B cell (primary cell): ENCODE data around the gene CEP164. TPM values are rescaled to one million over a fixed set of nuclear protein-coding genes. Genes with fewer than 3 reads are reported as not detected.

Source experiments
- ATAC-seq: fragments of 200-7000 bp; cut with Tn5 transposase; one replicate; pipeline ENCODE4 v1.10.0; 2021; ENCODE audit warnings: low read depth, mild to moderate bottlenecking, moderate number of reproducible peaks, moderate library complexity
- CTCF ChIA-PET: fragments of 350-600 bp; sonication (Branson Sonifier 250); formaldehyde crosslinking; loops from one replicate; lab custom pipeline; 2021; ENCODE audit warnings: antibody characterized with exemption, inconsistent platforms; lab: Charles Lee
- POLR2A ChIA-PET: fragments of 350-600 bp; sonication (Branson Sonifier 250); formaldehyde crosslinking; loops from one replicate; lab custom pipeline; 2021; ENCODE audit warnings: antibody characterized with exemption; lab: Charles Lee
- DNase-seq: peaks from one replicate; pipeline ENCODE4 v3.0.0; 2013
- H2AFZ ChIP-seq: 2 replicates; pipeline ENCODE4 v1.6.1; 2012; ENCODE audit warnings: mild to moderate bottlenecking, low read depth, low read length; ENCODE audit not compliant: insufficient read depth, poor library complexity, severe bottlenecking
- H3K27ac ChIP-seq, 2 donors: 1 replicate in 1 of 2; 2 replicates in 1 of 2; pipeline ENCODE4 v1.5.1; 2012 to 2013; ENCODE audit warnings: low read length in 2 of 2, mild to moderate bottlenecking in 2 of 2, moderate library complexity in 1 of 2
- H3K27me3 ChIP-seq, 4 experiments: fragments of 200-600 bp in 1 of 4; sonication (generic) in 1 of 4; replicated peaks in 1 of 4; 1 replicate in 2 of 4; 2 replicates in 2 of 4; pipeline versions ENCODE4 v1.6.1 to v1.7.0; 2013 to 2016; ENCODE audit warnings: low read length in 3 of 4, mild to moderate bottlenecking in 2 of 4, mixed read lengths in 1 of 4, moderate library complexity in 1 of 4; ENCODE audit not compliant: insufficient read depth in 4 of 4, control insufficient read depth in 3 of 4; ENCODE audit errors: control extremely low read depth in 1 of 4
- H3K36me3 ChIP-seq, 2 experiments: replicated peaks in 1 of 2; 1 replicate in 1 of 2; 2 replicates in 1 of 2; pipeline versions ENCODE4 v1.6.1 to v1.7.1; 2013; ENCODE audit warnings: low read length in 1 of 2; ENCODE audit not compliant: insufficient read depth in 2 of 2, control insufficient read depth in 1 of 2; ENCODE audit errors: control extremely low read depth in 1 of 2, extremely low read depth in 1 of 2
- H3K4me1 ChIP-seq, 2 donors: fragments of 200-600 bp in 1 of 2; sonication (generic) in 1 of 2; 1 replicate in 1 of 2; 2 replicates in 1 of 2; pipeline versions ENCODE4 v1.5.1 to v1.6.1; 2013 to 2017; ENCODE audit warnings: low read length in 2 of 2; ENCODE audit not compliant: control insufficient read depth in 2 of 2, insufficient read depth in 2 of 2
- H3K4me2 ChIP-seq: replicated peaks from 2 replicates; pipeline ENCODE3; 2012; ENCODE audit warnings: mild to moderate bottlenecking, low read depth, low read length; ENCODE audit not compliant: poor library complexity, severe bottlenecking
- H3K4me3 ChIP-seq, 5 experiments: fragments of 200-600 bp in 1 of 5; sonication (generic) in 1 of 5; 1 replicate in 3 of 5; 2 replicates in 2 of 5; pipeline versions ENCODE4 v1.5.1 to v1.7.0; 2011 to 2016; ENCODE audit warnings: low read length in 4 of 5, mild to moderate bottlenecking in 4 of 5, low read depth in 2 of 5, control low read depth in 1 of 5, moderate library complexity in 1 of 5; ENCODE audit not compliant: insufficient read depth in 1 of 5; ENCODE audit errors: control extremely low read depth in 1 of 5, extremely low read depth in 1 of 5
- H3K79me2 ChIP-seq: fragments of 200-600 bp; sonication (generic); one replicate; pipeline ENCODE4 v1.6.0; 2016; ENCODE audit warnings: low read length; ENCODE audit not compliant: control insufficient read depth, insufficient read depth
- H3K9ac ChIP-seq: fragments of 200-600 bp; sonication (generic); 2 replicates; pipeline ENCODE4 v1.6.1; 2017; ENCODE audit warnings: mild to moderate bottlenecking, low read length, moderate library complexity
- H3K9me3 ChIP-seq, 3 donors: one replicate each; pipeline versions ENCODE4 v1.6.1 to v1.7.1; 2013; ENCODE audit warnings: low read length in 2 of 3; ENCODE audit not compliant: control insufficient read depth in 2 of 3, insufficient read depth in 1 of 3; ENCODE audit errors: control extremely low read depth in 1 of 3
- H4K20me1 ChIP-seq: 2 replicates; pipeline ENCODE4 v1.6.0; 2012; ENCODE audit warnings: mild to moderate bottlenecking, low read length; ENCODE audit not compliant: insufficient read depth, control insufficient read depth, poor library complexity, severe bottlenecking
- H3K27ac Mint-ChIP-seq: one replicate; pipeline ENCODE4 v1.8.0; 2021; ENCODE audit warnings: mixed read lengths
- H3K27me3 Mint-ChIP-seq: one replicate; pipeline ENCODE4 v1.8.0; 2021; ENCODE audit warnings: mixed read lengths
- H3K4me1 Mint-ChIP-seq: one replicate; pipeline ENCODE4 v1.8.0; 2021; ENCODE audit warnings: mixed read lengths
- H3K4me3 Mint-ChIP-seq: one replicate; pipeline ENCODE4 v1.8.0; 2021; ENCODE audit warnings: mixed read lengths
- H3K9me3 Mint-ChIP-seq: one replicate; pipeline ENCODE4 v1.8.0; 2022; ENCODE audit warnings: mixed read lengths; ENCODE audit not compliant: insufficient read depth
- EZH2 ChIP-seq: IDR thresholded peaks from 2 replicates; pipeline ENCODE4 v1.6.1; 2012; ENCODE audit warnings: borderline replicate concordance, low read depth, mild to moderate bottlenecking, moderate library complexity, low read length; ENCODE audit not compliant: insufficient read depth, poor library complexity, severe bottlenecking
- WGBS: methylation state at CpG from one replicate; pipeline ENCODE4 v1.1.5; 2013; ENCODE audit warnings: missing lambda C conversion rate; ENCODE audit not compliant: insufficient coverage; 5-methylcytosine and 5-hydroxymethylcytosine counted together
- intact Hi-C: fragments of 100-400 bp; cut with micrococcal nuclease; formaldehyde crosslinking; loops from one replicate; pipeline ENCODE4 v1.10.0; 2022
- polyA plus RNA-seq: library from polyadenylated mRNA; depleted of rRNA; stranded (reverse); fragments of >200 nt; gene quantifications from 2 replicates; pipeline ENCODE4 v1.2.3, GENCODE V29; 2012
- total RNA-seq, 2 donors: library from RNA; stranded (reverse); fragments of 120-200 nt in 1 of 2; gene quantifications; 1 replicate in 1 of 2; 2 replicates in 1 of 2; pipeline versions ENCODE4 v1.2.3 to v1.2.4, GENCODE V29; 2013 to 2022
- TF ChIP-seq, protein P1 (sequence below): fragments of 200-600 bp; IDR thresholded peaks from one replicate; pipeline ENCODE4 v1.8.0; 2022; ENCODE audit warnings: antibody characterized with exemption, mild to moderate bottlenecking

The CEP164 gene
- total and polyA plus RNA-seq, 2 donors (not counting 1 experiment from before 2014, with no cell fraction given): 31.5 to 54.8 TPM

- ATAC-seq (no peak), DNase-seq (no peak)
- intact Hi-C loops: no loop called here
- WGBS: 100% methylated on average over 2 of the region's 6 CpGs
- H3K36me3 ChIP-seq: peaks cover 0 to 9% of the 10 kb centered on the region in 2 experiments
- no peak overlapping the region for H2AFZ ChIP-seq
- no peak overlapping the region for H3K4me2 ChIP-seq
- TF ChIP-seq, protein P1, sequence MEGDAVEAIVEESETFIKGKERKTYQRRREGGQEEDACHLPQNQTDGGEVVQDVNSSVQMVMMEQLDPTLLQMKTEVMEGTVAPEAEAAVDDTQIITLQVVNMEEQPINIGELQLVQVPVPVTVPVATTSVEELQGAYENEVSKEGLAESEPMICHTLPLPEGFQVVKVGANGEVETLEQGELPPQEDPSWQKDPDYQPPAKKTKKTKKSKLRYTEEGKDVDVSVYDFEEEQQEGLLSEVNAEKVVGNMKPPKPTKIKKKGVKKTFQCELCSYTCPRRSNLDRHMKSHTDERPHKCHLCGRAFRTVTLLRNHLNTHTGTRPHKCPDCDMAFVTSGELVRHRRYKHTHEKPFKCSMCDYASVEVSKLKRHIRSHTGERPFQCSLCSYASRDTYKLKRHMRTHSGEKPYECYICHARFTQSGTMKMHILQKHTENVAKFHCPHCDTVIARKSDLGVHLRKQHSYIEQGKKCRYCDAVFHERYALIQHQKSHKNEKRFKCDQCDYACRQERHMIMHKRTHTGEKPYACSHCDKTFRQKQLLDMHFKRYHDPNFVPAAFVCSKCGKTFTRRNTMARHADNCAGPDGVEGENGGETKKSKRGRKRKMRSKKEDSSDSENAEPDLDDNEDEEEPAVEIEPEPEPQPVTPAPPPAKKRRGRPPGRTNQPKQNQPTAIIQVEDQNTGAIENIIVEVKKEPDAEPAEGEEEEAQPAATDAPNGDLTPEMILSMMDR: no peak
- H3K4me1 ChIP-seq: no peaks in the 10 kb centered on the region
- POLR2A ChIA-PET: no interaction called here
- peaks cover 7% of the 10 kb centered on the region for H3K27me3 Mint-ChIP-seq
- no peak overlapping the region for H3K9ac ChIP-seq
- no peaks in the 10 kb centered on the region for H4K20me1 ChIP-seq
- H3K27ac Mint-ChIP-seq: no peak overlapping the region
- H3K4me1 Mint-ChIP-seq: no peaks in the 10 kb centered on the region
- H3K9me3 Mint-ChIP-seq: no peaks in the 10 kb centered on the region
- no peak overlapping the region for H3K27ac ChIP-seq
- no peak overlapping the region for H3K4me3 ChIP-seq
- CTCF ChIA-PET: interaction anchor here (3.4 kb wide), 1 partner anchor 12 kb away, joined by 9 read pairs; no protein-coding TSS in a partner anchor
- H3K79me2 ChIP-seq: no peaks in the 10 kb centered on the region
- no peaks in the 10 kb centered on the region for H3K27me3 ChIP-seq
- H3K9me3 ChIP-seq: peaks cover 0 to 2% (median 0%) of the 10 kb centered on the region in 3 donors
- no peak overlapping the region for H3K4me3 Mint-ChIP-seq
Observed at GRCh38 chr11:117414724-117415123, 87.1 kb downstream of the CEP164 start.

DNA sequence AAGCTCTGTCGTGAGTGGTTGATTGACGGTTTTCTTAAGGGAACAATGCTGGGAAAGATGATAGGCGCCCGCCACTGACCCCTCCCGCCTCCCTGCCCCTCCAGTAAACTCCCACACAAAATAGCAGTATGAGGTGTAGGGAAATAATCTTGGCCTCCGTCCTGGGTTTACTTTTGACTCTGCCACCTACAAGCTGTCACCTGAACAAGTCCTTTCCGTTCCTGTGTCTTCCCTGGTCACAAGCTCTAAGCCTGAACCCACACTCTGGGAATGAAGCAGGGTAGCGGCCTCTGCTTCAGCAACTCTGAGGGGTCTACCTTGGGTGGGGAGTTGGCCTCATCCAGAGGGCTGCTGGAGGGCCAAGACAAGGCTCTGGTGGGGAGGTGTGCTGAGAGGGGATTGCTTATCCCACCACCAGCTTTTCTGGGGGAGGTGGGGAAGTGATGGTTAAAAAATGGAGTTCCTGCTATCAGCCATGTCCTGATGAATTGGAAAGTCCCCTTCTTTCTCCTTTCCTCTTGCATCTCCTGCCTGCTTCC lies 87.8 kb downstream of the CEP164 start:
- Histone ChIP-seq H3K9me3 (peaks cover 0 to 2% (median 0%) of the 10 kb centered on the region in 3 donors), H3K4me3 (no peak overlapping the region), H4K20me1 (no peaks in the 10 kb centered on the region), H3K27ac (no peak overlapping the region), H3K36me3 (peaks cover 0 to 9% of the 10 kb centered on the region in 2 experiments), H3K4me2 (no peak overlapping the region), H3K4me1 (no peaks in the 10 kb centered on the region), H3K9ac (no peak overlapping the region), H3K27me3 (no peaks in the 10 kb centered on the region), H2AFZ (no peak overlapping the region), H3K79me2 (no peaks in the 10 kb centered on the region)
- no peak overlapping the region for H3K27ac Mint-ChIP-seq
- H3K9me3 Mint-ChIP-seq: no peaks in the 10 kb centered on the region
- WGBS: 100% methylated on average over 1 of the region's 8 CpGs
- H3K4me1 Mint-ChIP-seq: no peaks in the 10 kb centered on the region
- ChIA-PET POLR2A (no interaction called here), CTCF (interaction anchor here (3.4 kb wide), 1 partner anchor 11 kb away, joined by 9 read pairs; no protein-coding TSS in a partner anchor)
- no peak for TF ChIP-seq EZH2
- TF ChIP-seq, protein P1: no peak
- H3K4me3 Mint-ChIP-seq: no peak overlapping the region
- intact Hi-C loops: no loop called here
- DNase-seq (no peak), ATAC-seq (no peak)
- peaks cover 7% of the 10 kb centered on the region for H3K27me3 Mint-ChIP-seq
